Testis (tissue), 3 donors: ENCODE data around the gene RHBDF1. TPM values are rescaled to one million over a fixed set of nuclear protein-coding genes. Genes with fewer than 3 reads are reported as not detected.

ENCODE experiments used
- DNase-seq: peaks from one replicate; pipeline ENCODE4 v3.0.0-alpha.2; 2019
- H3K27ac ChIP-seq, 2 donors: fragments of 200-600 bp; sonication (generic); one replicate each; pipeline ENCODE4 v1.5.1; 2019
- H3K27me3 ChIP-seq: fragments of 200-600 bp; sonication (generic); one replicate; pipeline ENCODE4 v1.5.1; 2019
- H3K36me3 ChIP-seq: fragments of 200-600 bp; sonication (generic); one replicate; pipeline ENCODE4 v1.5.1; 2017; ENCODE audit warnings: low read depth; ENCODE audit errors: missing control alignments
- H3K4me1 ChIP-seq: fragments of 200-600 bp; sonication (generic); one replicate; pipeline ENCODE4 v1.5.1; 2019
- H3K4me3 ChIP-seq, 2 donors: fragments of 200-600 bp; sonication (generic); one replicate each; pipeline ENCODE4 v1.5.1; 2017 to 2019
- H3K9me3 ChIP-seq: fragments of 200-600 bp; sonication (generic); one replicate; pipeline ENCODE4 v1.5.1; 2017
- CTCF ChIP-seq, 3 experiments: fragments of 450-650 bp in 2 of 3; fragments of 200-600 bp in 1 of 3; sonication (generic) in 1 of 3; IDR thresholded peaks; one replicate each; pipeline ENCODE4 v1.5.1; 2016 to 2019; ENCODE audit warnings: antibody characterized with exemption in 3 of 3, mild to moderate bottlenecking in 2 of 3, moderate library complexity in 1 of 3
- POLR2A ChIP-seq: fragments of 450-650 bp; IDR thresholded peaks from one replicate; pipeline ENCODE4 v1.6.1; 2017; ENCODE audit warnings: antibody characterized with exemption, mild to moderate bottlenecking, moderate library complexity
- WGBS, 2 donors: methylation state at CpG; one replicate each; pipeline ENCODE4 v1.1.5; 2018; 5-methylcytosine and 5-hydroxymethylcytosine counted together
- intact Hi-C: fragments of 100-400 bp; cut with DNase I; formaldehyde crosslinking; loops from one replicate; pipeline ENCODE4 v1.15.1; 2023; ENCODE audit warnings: low total_unique reads
- polyA plus RNA-seq: library from polyadenylated mRNA; stranded (reverse); fragments of 350-450 nt; fragmentation: Illumina TruSeq; extraction: RNeasy Lipid Tissue Mini Kit (QIAGEN cat#74804); gene quantifications from one replicate; pipeline ENCODE4 v1.2.3, GENCODE V29; 2014; ENCODE audit warnings: low read depth, low replicate concordance; ENCODE audit not compliant: insufficient read depth
- total RNA-seq, 2 donors: library from RNA; depleted of rRNA; stranded (reverse); fragments of >200 nt; gene quantifications; one replicate each; pipeline ENCODE4 v1.2.3, GENCODE V29; 2016

The RHBDF1 gene
- total and polyA plus RNA-seq, 3 donors from 2014 or later, result 15.9 to 22.5 (median 18.3) TPM

GRCh38 chr16:64914-65255 lies 7.5 kb downstream of the RHBDF1 start:
- intact Hi-C loops, result no loop called here
- WGBS, 2 donors, result 76 to 82% methylated on average over 4 to 7 of the region's 9 CpGs
- peaks cover 8% of the 10 kb centered on the region for H3K4me1 ChIP-seq

GRCh38 chr16:63998-64913 lies 8.2 kb downstream of the RHBDF1 start:
- H3K27ac ChIP-seq, result no peak overlapping the region
- DNase-seq, result no peak
- H3K9me3 ChIP-seq, result no peaks in the 10 kb centered on the region
- H3K4me1 ChIP-seq, result peaks cover 8% of the 10 kb centered on the region
- H3K36me3 ChIP-seq, result no peaks in the 10 kb centered on the region
- no peak for TF ChIP-seq CTCF (IDR thresholded peaks at IDR 0.05)
- no peak for TF ChIP-seq POLR2A
- intact Hi-C loops, result no loop called here
- no peaks in the 10 kb centered on the region for H3K27me3 ChIP-seq
- WGBS, 2 donors, result 93 to 94% methylated on average over 21 to 25 of the region's 25 CpGs
- H3K4me3 ChIP-seq, result no peak overlapping the region

More at GRCh38 chr16:64914-65255, 7.5 kb downstream of the RHBDF1 start:
- Histone ChIP-seq H3K36me3 (no peaks in the 10 kb centered on the region), H3K27me3 (no peaks in the 10 kb centered on the region), H3K9me3 (no peaks in the 10 kb centered on the region), H3K27ac (no peak overlapping the region), H3K4me3 (no peak overlapping the region)
- TF ChIP-seq CTCF (IDR thresholded peaks at IDR 0.05) (no peak), POLR2A (no peak)
- DNase-seq, result no peak

GRCh38 chr16:63466-63865 lies 9.0 kb downstream of the RHBDF1 start:
- no peak for DNase-seq
- Histone ChIP-seq H3K36me3 (no peaks in the 10 kb centered on the region), H3K27me3 (no peaks in the 10 kb centered on the region), H3K27ac (no peak overlapping the region), H3K4me3 (no peak overlapping the region), H3K9me3 (no peaks in the 10 kb centered on the region), H3K4me1 (peaks cover 8% of the 10 kb centered on the region)
- TF ChIP-seq POLR2A, result no peak
- no peak for TF ChIP-seq CTCF (IDR thresholded peaks at IDR 0.05)
- intact Hi-C loops, result no loop called here
- 94 to 100% methylated on average over 1 to 16 of the region's 16 CpGs for WGBS, 2 donors

- Histone ChIP-seq H3K36me3 (no peaks in the 10 kb centered on the region), H3K27ac (no peak overlapping the region), H3K4me3 (no peak overlapping the region), H3K4me1 (peaks cover 8% of the 10 kb centered on the region), H3K27me3 (no peaks in the 10 kb centered on the region), H3K9me3 (no peaks in the 10 kb centered on the region)
- no peak for DNase-seq
- intact Hi-C loops, result no loop called here
- TF ChIP-seq POLR2A (no peak), CTCF (IDR thresholded peaks at IDR 0.05) (no peak)
- 94 to 96% methylated on average over 20 to 21 of the region's 21 CpGs for WGBS, 2 donors
Measured at GRCh38 chr16:62968-63391, 9.5 kb downstream of the RHBDF1 start.
